HUES48 (cell line): Measurements from ENCODE around the gene ALPL.

Experiments used
- H3K27ac ChIP-seq: one replicate; pipeline ENCODE4 v1.7.0; 2013; ENCODE audit warnings: low read depth, low read length, inconsistent platforms
- H3K27me3 ChIP-seq: 2 replicates; pipeline ENCODE4 v1.6.1; 2013; ENCODE audit warnings: mild to moderate bottlenecking, low read length; ENCODE audit not compliant: control insufficient read depth, insufficient read depth
- H3K36me3 ChIP-seq: 2 replicates; pipeline ENCODE4 v1.6.1; 2013; ENCODE audit warnings: low read length; ENCODE audit not compliant: control insufficient read depth, insufficient read depth
- H3K4me1 ChIP-seq: 2 replicates; pipeline ENCODE4 v1.6.1; 2013; ENCODE audit warnings: mild to moderate bottlenecking, low read length; ENCODE audit not compliant: control insufficient read depth, insufficient read depth
- H3K4me3 ChIP-seq: 2 replicates; pipeline ENCODE4 v1.5.1; 2013; ENCODE audit warnings: mild to moderate bottlenecking, low read depth, low read length
- H3K9ac ChIP-seq: 2 replicates; pipeline ENCODE4 v1.6.1; 2013; ENCODE audit warnings: mild to moderate bottlenecking, low read depth, low read length, moderate library complexity
- H3K9me3 ChIP-seq: 2 replicates; pipeline ENCODE4 v1.6.1; 2013; ENCODE audit warnings: low read length; ENCODE audit not compliant: control insufficient read depth, insufficient read depth

Gene ALPL

DNA sequence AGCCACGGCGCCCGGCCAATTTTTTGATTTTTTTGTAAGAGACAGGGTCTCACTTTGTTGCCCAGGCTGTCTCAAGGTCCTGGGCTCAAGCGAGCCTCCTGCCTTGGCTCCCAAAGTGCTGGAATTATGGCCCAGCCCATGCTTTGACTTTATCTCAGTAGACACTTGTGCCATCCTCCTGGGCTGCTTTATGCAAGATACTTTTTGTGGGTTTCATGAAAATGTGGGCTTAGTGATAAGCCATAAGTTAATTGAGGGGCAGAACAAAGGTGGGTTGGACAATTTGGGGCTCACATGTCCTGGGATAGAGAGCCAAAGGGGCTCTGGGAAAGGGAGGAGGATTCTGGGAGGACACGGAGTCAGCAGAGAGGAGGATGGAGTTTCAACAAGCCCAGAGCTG, 22.0 kb downstream of the ALPL start:
- Histone ChIP-seq H3K36me3 (no peaks in the 10 kb centered on the region), H3K27ac (no peak overlapping the region), H3K27me3 (no peaks in the 10 kb centered on the region), H3K4me3 (no peak overlapping the region), H3K4me1 (peaks cover 7% of the 10 kb centered on the region; the same call in 1 of the 2 replicates), H3K9me3 (no peaks in the 10 kb centered on the region), H3K9ac (no peak overlapping the region)

DNA sequence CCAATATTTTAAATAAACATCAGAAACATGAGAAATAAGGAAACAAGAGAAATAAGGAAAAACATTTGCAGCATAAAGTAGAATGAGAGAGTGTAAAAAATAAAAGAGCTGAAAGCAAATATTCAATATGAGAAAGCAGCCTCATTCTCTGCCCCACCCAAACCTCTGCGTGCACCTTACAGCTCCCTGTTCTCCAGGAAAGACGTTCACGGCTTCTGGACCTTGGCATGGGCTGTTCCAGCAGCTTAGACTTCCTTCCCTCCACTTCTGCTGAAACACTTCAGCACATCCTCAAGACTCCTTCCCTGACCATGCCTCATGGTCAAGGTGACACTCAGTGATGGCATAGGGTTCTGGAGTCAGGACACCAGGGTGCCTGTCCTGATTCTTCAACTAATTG, 23.3 kb downstream of the ALPL start:
- Histone ChIP-seq H3K4me1 (peaks cover 11% of the 10 kb centered on the region; the same call in 1 of the 2 replicates), H3K27me3 (no peaks in the 10 kb centered on the region), H3K36me3 (no peaks in the 10 kb centered on the region)

DNA sequence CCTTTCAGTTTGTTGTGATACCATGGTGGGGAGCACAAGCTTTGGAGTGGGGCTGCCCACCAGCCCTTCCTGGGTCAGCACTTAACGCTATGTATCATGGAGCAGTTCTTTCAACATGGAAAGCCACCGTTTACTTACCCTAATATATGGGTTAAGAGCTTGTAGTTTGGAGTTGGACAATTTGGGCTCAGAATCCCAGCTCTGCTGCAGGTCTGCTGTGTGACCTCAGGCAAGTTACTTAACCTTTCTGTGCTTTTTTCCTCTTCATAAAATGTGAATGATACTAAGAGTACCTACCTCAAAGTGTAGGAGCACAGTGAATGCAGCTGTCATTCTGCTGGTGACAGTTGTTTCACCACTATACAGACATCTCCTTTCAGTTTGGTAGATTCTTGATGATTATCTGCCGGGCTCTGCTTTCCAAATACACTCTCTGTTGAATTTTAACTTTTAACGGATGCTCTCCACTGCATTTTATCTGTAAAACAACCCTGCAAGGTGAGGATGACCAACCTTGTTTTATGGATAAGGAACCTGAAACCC, 23.8 kb downstream of the ALPL start:
- H3K9ac ChIP-seq = no peak overlapping the region
- no peaks in the 10 kb centered on the region for H3K27me3 ChIP-seq
- no peaks in the 10 kb centered on the region for H3K36me3 ChIP-seq
- H3K9me3 ChIP-seq = no peaks in the 10 kb centered on the region
- peaks cover 17% of the 10 kb centered on the region; the same call in 1 of the 2 replicates for H3K4me1 ChIP-seq
- H3K27ac ChIP-seq = no peak overlapping the region
- no peak overlapping the region for H3K4me3 ChIP-seq

More for the DNA sequence above, 23.3 kb downstream of the ALPL start:
- Histone ChIP-seq H3K4me3 (no peak overlapping the region), H3K9me3 (no peaks in the 10 kb centered on the region), H3K9ac (no peak overlapping the region), H3K27ac (no peak overlapping the region)

DNA sequence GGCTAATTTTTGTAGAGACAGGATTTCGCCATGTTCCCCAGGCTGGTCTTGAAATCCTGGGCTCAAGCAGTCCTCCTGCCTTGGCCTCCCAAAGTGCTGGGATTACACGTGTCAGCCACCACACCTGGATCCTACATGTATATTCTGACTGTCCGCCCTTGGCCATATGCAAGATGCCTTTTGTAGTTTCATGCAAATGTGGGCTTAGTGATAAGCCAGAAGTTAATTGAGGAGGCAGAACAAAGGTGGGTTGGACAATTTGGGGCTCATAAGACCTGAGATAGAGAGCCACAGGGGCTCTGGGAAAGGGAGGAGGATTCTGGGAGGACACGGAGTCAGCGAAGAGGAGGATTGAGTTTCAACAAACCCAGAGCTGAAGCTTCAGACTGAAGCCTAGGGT, 24.9 kb downstream of the ALPL start:
- Histone ChIP-seq H3K9me3 (no peaks in the 10 kb centered on the region), H3K4me1 (peaks cover 23% of the 10 kb centered on the region; the same call in 1 of the 2 replicates), H3K27ac (no peak overlapping the region), H3K36me3 (no peaks in the 10 kb centered on the region), H3K27me3 (no peaks in the 10 kb centered on the region), H3K4me3 (no peak overlapping the region), H3K9ac (no peak overlapping the region)

DNA sequence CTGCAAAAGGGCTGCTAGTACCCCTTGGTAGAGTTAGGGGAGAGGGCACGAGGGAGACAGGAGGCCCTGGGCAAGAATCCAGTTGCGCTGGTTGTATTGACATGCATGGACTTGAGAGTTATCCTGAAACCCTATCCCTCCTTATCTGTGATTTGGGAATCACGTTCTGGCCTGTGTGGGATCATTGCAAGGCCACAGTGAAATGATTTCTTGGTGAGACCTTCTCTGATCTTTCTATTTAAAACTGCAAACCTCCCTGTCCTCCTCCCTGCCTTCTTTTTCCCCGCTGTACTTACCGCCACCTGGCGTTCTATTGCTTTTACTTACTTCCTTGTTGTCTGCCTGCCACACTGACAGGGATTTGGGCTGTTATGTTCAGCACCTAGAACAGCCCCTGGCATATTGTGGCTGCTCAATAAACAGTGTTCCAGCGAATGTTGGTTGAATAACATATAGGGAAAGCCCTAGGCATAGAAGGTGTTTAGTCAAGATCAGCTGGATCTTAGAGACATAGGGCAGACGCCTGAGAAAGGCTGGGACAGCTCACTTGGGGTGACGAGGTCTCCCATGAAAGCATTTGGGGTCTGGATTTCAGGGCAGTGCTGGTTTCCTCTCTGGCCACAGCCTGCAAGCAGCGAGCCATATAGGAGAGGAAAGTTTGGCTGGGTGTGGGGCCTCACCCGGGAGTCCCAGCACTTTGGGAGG, 25.6 kb downstream of the ALPL start:
- H3K27ac ChIP-seq = peak overlapping the region; percentile 46
- H3K27me3 ChIP-seq = no peaks in the 10 kb centered on the region
- H3K9ac ChIP-seq = no peak overlapping the region
- H3K4me3 ChIP-seq = no peak overlapping the region
- no peaks in the 10 kb centered on the region for H3K36me3 ChIP-seq
- no peaks in the 10 kb centered on the region for H3K9me3 ChIP-seq
- peaks cover 23% of the 10 kb centered on the region; the same call in 1 of the 2 replicates for H3K4me1 ChIP-seq

DNA sequence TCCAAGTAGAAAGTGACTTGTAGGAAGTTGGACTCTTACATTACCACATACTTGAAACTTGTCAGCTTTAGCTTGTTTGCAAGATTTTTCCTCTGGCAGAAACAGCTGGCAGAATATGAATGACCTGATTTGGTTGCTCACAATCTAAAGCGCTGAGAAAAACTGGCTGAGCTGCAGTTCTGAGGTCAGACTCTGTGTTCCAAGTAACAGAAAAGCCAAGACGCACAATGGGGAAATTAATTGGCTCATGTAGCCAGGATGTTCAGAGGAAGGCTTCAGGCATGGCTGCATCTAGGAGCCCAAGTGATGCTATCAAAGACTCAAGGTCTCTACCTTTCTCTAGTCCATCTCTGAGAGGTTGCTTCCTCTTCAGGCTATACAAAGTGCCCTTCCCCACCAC, 27.0 kb downstream of the ALPL start:
- Histone ChIP-seq H3K4me3 (no peak overlapping the region), H3K27me3 (no peaks in the 10 kb centered on the region), H3K9me3 (no peaks in the 10 kb centered on the region), H3K4me1 (peaks cover 28% of the 10 kb centered on the region; the same call in 1 of the 2 replicates), H3K9ac (no peak overlapping the region), H3K27ac (no peak overlapping the region), H3K36me3 (no peaks in the 10 kb centered on the region)

DNA sequence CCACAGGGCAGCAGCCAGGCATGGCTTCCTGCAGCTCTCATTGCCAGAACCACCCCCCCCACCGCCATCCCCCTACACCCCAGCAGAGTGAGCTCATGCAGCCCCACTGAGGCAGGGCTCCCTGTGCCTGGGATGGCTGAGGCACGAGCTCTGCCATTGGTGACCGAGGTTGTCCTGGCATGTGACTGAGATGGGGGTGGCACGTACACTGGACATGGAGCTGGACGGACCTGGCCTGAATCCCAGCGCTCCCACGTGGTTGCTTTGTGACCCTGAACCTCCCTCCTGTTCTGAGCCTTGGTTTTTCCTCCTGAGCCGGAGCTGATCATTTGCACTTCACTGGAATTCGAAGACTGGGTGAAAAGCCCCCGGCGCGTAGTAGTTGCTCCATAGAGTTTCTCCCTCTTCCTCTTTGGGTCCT, 28.3 kb downstream of the ALPL start:
- H3K4me1 ChIP-seq = peaks cover 28% of the 10 kb centered on the region; the same call in 1 of the 2 replicates
- H3K9ac ChIP-seq = no peak overlapping the region

DNA sequence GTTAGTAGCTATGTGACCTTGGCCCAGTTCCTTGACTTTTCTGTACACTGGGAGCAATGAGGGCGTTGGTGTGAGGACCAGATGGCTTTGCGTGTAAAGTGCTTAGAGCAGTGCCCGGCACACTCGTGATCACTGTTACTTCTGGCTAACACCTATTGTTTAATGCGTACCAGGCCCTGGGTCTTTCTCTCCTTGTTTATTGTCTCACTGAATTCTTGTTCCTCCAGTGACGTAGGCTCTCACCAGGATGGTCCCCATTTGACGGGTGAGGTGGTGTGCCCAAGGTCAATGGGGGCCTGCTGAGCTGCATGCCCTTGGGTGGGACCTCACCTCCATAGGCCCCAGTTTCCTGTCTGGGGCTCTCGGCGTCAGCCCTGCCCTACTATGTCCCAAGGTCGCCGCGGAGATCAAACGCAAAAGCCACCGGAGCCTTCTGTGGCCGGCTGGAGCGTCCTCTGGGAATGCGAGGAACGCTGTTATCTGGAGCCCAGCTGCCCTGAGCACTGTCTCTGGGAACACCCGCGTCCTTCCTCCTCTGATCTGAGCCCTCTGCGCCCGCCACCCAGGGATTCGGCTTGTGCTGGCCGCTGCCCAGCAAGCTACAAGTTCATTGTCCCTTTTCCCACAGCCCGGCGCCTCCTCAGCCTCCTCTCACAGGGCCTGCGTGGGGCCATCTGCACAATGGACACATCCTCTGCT, 28.9 kb downstream of the ALPL start:
- no peak overlapping the region for H3K9ac ChIP-seq
- no peaks in the 10 kb centered on the region for H3K27me3 ChIP-seq
- H3K27ac ChIP-seq = peak overlapping the region; percentile 38
- H3K4me3 ChIP-seq = no peak overlapping the region
- no peaks in the 10 kb centered on the region for H3K9me3 ChIP-seq
- peaks cover 28% of the 10 kb centered on the region; the same call in 1 of the 2 replicates for H3K4me1 ChIP-seq
- H3K36me3 ChIP-seq = no peaks in the 10 kb centered on the region

More for the DNA sequence above, 28.3 kb downstream of the ALPL start:
- Histone ChIP-seq H3K27ac (peak overlapping the region; percentile 38), H3K36me3 (no peaks in the 10 kb centered on the region), H3K27me3 (no peaks in the 10 kb centered on the region), H3K9me3 (no peaks in the 10 kb centered on the region), H3K4me3 (no peak overlapping the region)

DNA sequence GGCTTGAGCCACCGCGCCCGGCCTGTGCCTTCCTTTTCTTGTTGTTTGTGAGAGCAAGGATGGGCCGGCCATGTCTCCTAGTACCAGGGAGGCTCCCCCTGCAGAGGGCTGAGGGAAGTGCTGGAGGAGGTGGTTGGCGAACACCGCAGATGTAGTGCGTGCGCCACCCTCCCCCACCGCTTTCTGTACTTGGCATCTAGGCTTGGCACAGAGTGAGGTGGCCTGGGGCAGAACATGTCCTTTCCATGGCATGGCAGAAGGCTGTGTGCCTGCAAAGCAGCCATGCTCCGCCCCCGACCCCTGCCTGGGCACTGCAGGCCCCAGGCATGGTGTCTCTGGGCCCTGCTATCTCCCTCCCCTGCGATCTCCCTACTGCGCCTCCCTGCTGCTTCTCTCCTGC, 30.7 kb downstream of the ALPL start:
- Histone ChIP-seq H3K27me3 (no peaks in the 10 kb centered on the region), H3K27ac (no peak overlapping the region), H3K4me1 (peaks cover 22% of the 10 kb centered on the region; the same call in 1 of the 2 replicates), H3K9ac (no peak overlapping the region), H3K9me3 (no peaks in the 10 kb centered on the region), H3K36me3 (no peaks in the 10 kb centered on the region), H3K4me3 (no peak overlapping the region)

DNA sequence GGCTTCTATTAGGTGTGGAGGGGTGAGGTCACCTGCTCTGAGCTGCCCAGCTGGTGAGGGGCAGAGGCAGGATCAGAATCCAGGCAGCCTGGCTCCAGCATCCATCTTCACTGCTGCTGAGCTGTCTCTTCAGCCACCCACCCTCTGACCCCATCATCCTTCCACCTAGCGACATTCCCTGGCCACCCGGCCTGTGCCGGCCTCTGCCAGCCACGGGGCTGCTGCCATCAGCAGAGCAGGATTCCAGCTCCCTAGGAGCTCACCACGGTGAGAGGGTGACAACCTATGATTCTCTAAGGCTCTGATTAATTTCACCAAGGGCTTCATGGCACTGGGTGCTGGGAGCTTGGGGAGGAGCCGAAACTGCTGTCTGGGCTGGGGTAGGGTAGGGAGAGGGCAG, 32.1 kb downstream of the ALPL start:
- Histone ChIP-seq H3K27ac (no peak overlapping the region), H3K9me3 (no peaks in the 10 kb centered on the region), H3K36me3 (no peaks in the 10 kb centered on the region), H3K9ac (no peak overlapping the region), H3K27me3 (no peaks in the 10 kb centered on the region), H3K4me3 (no peak overlapping the region), H3K4me1 (peaks cover 22% of the 10 kb centered on the region; the same call in 1 of the 2 replicates)

DNA sequence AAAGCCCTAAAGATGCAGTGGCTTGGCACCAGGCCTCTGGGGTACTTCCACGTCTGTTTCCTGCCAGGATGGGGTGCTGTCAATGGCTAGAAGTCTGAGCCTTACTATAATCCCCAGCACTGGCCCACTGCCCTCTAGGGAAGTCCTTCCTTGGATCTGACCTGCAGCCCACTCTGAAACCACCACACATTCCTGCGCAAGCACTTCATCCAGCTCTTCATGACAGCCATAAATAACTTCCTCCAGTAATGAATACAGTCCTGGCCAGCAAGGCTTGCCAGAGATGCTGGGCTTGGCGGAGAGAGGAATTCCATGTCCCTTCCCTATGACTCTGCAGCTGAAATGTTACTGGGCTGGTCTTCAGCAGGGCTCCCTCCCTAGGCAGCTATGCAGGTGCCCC, 32.6 kb downstream of the ALPL start:
- Histone ChIP-seq H3K9ac (no peak overlapping the region), H3K36me3 (no peaks in the 10 kb centered on the region), H3K4me1 (peaks cover 24% of the 10 kb centered on the region; the same call in 1 of the 2 replicates), H3K27me3 (no peaks in the 10 kb centered on the region), H3K4me3 (no peak overlapping the region), H3K27ac (no peak overlapping the region), H3K9me3 (no peaks in the 10 kb centered on the region)
